ENCODE data around the gene PPIC. TPM values are rescaled to one million over a fixed set of nuclear protein-coding genes. Genes with fewer than 3 reads are reported as not detected.

Gene PPIC
- polyA plus RNA-seq, 3 donors, result not detected

GRCh38 chr5:123068368-123068938 is 31.9 kb upstream of the PPIC start:
- intact Hi-C loops (cut with micrococcal nuclease), result no loop called here
- WGBS (ENCODE audit: insufficient coverage), result 63% methylated on average over 1 of the region's 1 CpG
- Histone ChIP-seq H3K27me3 (ENCODE audit: control insufficient read depth in 2 of 2, insufficient read depth in 2 of 2, low read length in 2 of 2) (peaks cover 0 to 4% of the 10 kb centered on the region in 2 donors), H3K4me3 (replicated peaks in 1 of 3; ENCODE audit: low read depth in 2 of 3, low read length in 3 of 3) (no peak overlapping the region), H4K20me1 (ENCODE audit: insufficient read depth, low read length) (no peaks in the 10 kb centered on the region), H3K9me3 (replicated peaks in 1 of 2; ENCODE audit: control insufficient read depth in 1 of 2, insufficient read depth in 1 of 2, low read length in 2 of 2) (no peaks in the 10 kb centered on the region), H2AFZ (ENCODE audit: insufficient read depth, low read depth, low read length, poor library complexity, severe bottlenecking) (no peak overlapping the region), H3K9ac (ENCODE audit: insufficient read depth, low read length, poor library complexity, severe bottlenecking) (no peak overlapping the region), H3K4me2 (replicated peaks; ENCODE audit: extremely low read depth, low read length, poor library complexity, severe bottlenecking) (no peak overlapping the region), H3K79me2 (ENCODE audit: insufficient read depth, low read length) (no peaks in the 10 kb centered on the region), H3K36me3 (replicated peaks in 1 of 2; ENCODE audit: control insufficient read depth in 1 of 2, insufficient read depth in 2 of 2, low read length in 2 of 2) (no peaks in the 10 kb centered on the region), H3K27ac (ENCODE audit: low read depth in 1 of 2, low read length in 2 of 2) (no peak overlapping the region), H3K4me1 (ENCODE audit: control insufficient read depth in 1 of 2, insufficient read depth in 2 of 2, low read length in 2 of 2) (no peaks in the 10 kb centered on the region)
- TF ChIP-seq, protein P1, sequence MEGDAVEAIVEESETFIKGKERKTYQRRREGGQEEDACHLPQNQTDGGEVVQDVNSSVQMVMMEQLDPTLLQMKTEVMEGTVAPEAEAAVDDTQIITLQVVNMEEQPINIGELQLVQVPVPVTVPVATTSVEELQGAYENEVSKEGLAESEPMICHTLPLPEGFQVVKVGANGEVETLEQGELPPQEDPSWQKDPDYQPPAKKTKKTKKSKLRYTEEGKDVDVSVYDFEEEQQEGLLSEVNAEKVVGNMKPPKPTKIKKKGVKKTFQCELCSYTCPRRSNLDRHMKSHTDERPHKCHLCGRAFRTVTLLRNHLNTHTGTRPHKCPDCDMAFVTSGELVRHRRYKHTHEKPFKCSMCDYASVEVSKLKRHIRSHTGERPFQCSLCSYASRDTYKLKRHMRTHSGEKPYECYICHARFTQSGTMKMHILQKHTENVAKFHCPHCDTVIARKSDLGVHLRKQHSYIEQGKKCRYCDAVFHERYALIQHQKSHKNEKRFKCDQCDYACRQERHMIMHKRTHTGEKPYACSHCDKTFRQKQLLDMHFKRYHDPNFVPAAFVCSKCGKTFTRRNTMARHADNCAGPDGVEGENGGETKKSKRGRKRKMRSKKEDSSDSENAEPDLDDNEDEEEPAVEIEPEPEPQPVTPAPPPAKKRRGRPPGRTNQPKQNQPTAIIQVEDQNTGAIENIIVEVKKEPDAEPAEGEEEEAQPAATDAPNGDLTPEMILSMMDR (IDR thresholded peaks at IDR 0.05), result no peak
- Mint-ChIP-seq H3K9me3 (peaks cover 0 to 9% (median 4%) of the 10 kb centered on the region in 7 donors), H3K4me1 (no peaks in the 10 kb centered on the region), H3K36me3 (no peaks in the 10 kb centered on the region), H3K4me3 (peak overlapping the region in 1 of 2 donors; percentile 19), H3K27ac (no peak overlapping the region), H3K27me3 (ENCODE audit: low read depth in 3 of 3) (peaks cover 2 to 14% (median 3%) of the 10 kb centered on the region in 3 donors)
- no peak for DNase-seq

DNA sequence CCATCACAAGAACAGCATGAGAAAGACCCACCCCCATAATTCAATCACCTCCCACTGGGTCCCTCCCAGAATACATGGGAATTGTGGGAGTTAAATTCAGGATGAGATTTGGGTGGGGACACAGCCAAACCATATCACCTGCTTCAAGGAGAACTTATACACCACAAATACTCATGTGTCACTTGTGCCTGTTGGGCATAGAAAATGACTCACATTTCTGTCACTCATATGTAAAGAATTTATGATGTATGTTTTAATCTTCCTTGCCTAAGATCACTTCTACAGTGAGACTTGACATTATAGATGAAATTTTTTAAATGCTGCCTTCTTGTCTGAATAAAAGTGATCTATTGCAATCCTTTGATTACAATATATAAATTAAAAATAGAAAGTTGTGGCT is 29.5 kb upstream of the PPIC start:
- Mint-ChIP-seq H3K27ac (no peak overlapping the region), H3K36me3 (no peaks in the 10 kb centered on the region), H3K4me3 (no peak overlapping the region), H3K9me3 (peaks cover 2 to 15% (median 7%) of the 10 kb centered on the region in 7 donors), H3K4me1 (no peaks in the 10 kb centered on the region), H3K27me3 (ENCODE audit: low read depth in 3 of 3) (peaks cover 2 to 20% (median 3%) of the 10 kb centered on the region in 3 donors)
- Histone ChIP-seq H3K4me1 (ENCODE audit: control insufficient read depth in 1 of 2, insufficient read depth in 2 of 2, low read length in 2 of 2) (no peaks in the 10 kb centered on the region), H3K9ac (ENCODE audit: insufficient read depth, low read length, poor library complexity, severe bottlenecking) (no peak overlapping the region), H3K9me3 (replicated peaks in 1 of 2; ENCODE audit: control insufficient read depth in 1 of 2, insufficient read depth in 1 of 2, low read length in 2 of 2) (no peaks in the 10 kb centered on the region), H3K4me3 (replicated peaks in 1 of 3; ENCODE audit: low read depth in 2 of 3, low read length in 3 of 3) (no peak overlapping the region), H3K27me3 (ENCODE audit: control insufficient read depth in 2 of 2, insufficient read depth in 2 of 2, low read length in 2 of 2) (peaks cover 0 to 3% of the 10 kb centered on the region in 2 donors), H3K27ac (ENCODE audit: low read depth in 1 of 2, low read length in 2 of 2) (no peak overlapping the region), H2AFZ (ENCODE audit: insufficient read depth, low read depth, low read length, poor library complexity, severe bottlenecking) (no peak overlapping the region), H4K20me1 (ENCODE audit: insufficient read depth, low read length) (no peaks in the 10 kb centered on the region), H3K4me2 (replicated peaks; ENCODE audit: extremely low read depth, low read length, poor library complexity, severe bottlenecking) (no peak overlapping the region), H3K79me2 (ENCODE audit: insufficient read depth, low read length) (no peaks in the 10 kb centered on the region), H3K36me3 (replicated peaks in 1 of 2; ENCODE audit: control insufficient read depth in 1 of 2, insufficient read depth in 2 of 2, low read length in 2 of 2) (no peaks in the 10 kb centered on the region)
- DNase-seq, result no peak
- intact Hi-C loops (cut with micrococcal nuclease), result no loop called here
- TF ChIP-seq, protein P1 (IDR thresholded peaks at IDR 0.05), result no peak

Data from CD14-positive monocyte (primary cell).